Naive B cell (primary cell): ENCODE data around the gene HMOX1. TPM values are rescaled to one million over a fixed set of nuclear protein-coding genes. Genes with fewer than 3 reads are reported as not detected.
"Not testable (repeated sequence)": the region's sequence is repeated elsewhere in the genome, so short reads cannot be mapped to it uniquely, and the experiment has no call there.

Experiments
- ATAC-seq, 2 donors: fragments of 150-1000 bp; cut with Tn5 transposase; 2 replicates each; pipeline ENCODE4 v1.10.0; 2021; ENCODE audit warnings: low read depth in 2 of 2, mild to moderate bottlenecking in 2 of 2, moderate library complexity in 2 of 2
- DNase-seq: peaks from one replicate; pipeline ENCODE4 v3.0.0; 2022
- H3K27ac Mint-ChIP-seq, 6 donors: one replicate each; pipeline ENCODE4 v1.8.0; 2020 to 2022; ENCODE audit warnings: mild to moderate bottlenecking in 6 of 6, mixed read lengths in 6 of 6, moderate library complexity in 5 of 6, inconsistent platforms in 2 of 6
- H3K27me3 Mint-ChIP-seq, 3 donors: one replicate each; pipeline ENCODE4 v1.8.0; 2021 to 2022; ENCODE audit warnings: mixed read lengths in 3 of 3, mild to moderate bottlenecking in 1 of 3
- H3K36me3 Mint-ChIP-seq, 2 donors: one replicate each; pipeline ENCODE4 v1.8.0; 2020 to 2022; ENCODE audit warnings: mixed read lengths in 2 of 2, inconsistent platforms in 1 of 2, mild to moderate bottlenecking in 1 of 2
- H3K4me1 Mint-ChIP-seq, 3 donors: one replicate each; pipeline ENCODE4 v1.8.0; 2020 to 2022; ENCODE audit warnings: mixed read lengths in 3 of 3, inconsistent platforms in 1 of 3, mild to moderate bottlenecking in 1 of 3, moderate library complexity in 1 of 3
- H3K4me3 Mint-ChIP-seq, 8 donors: one replicate each; pipeline ENCODE4 v1.8.0; 2020 to 2022; ENCODE audit warnings: mild to moderate bottlenecking in 8 of 8, mixed read lengths in 8 of 8, moderate library complexity in 8 of 8, inconsistent platforms in 2 of 8
- H3K9me3 Mint-ChIP-seq, 7 donors: one replicate each; pipeline ENCODE4 v1.8.0; 2020 to 2022; ENCODE audit warnings: mixed read lengths in 7 of 7, mild to moderate bottlenecking in 5 of 7, inconsistent platforms in 2 of 7, moderate library complexity in 1 of 7
- polyA plus RNA-seq, 6 donors: library from polyadenylated mRNA; unstranded; fragments of 300-500 nt; fragmentation: Illumina TruSeq; gene quantifications; one replicate each; pipeline ENCODE4 v1.2.3, GENCODE V29; 2021; ENCODE audit warnings: low read depth in 6 of 6

The HMOX1 gene
- polyA plus RNA-seq, 6 donors from 2014 or later, result 1.2 to 6.3 (median 2.1) TPM

DNA sequence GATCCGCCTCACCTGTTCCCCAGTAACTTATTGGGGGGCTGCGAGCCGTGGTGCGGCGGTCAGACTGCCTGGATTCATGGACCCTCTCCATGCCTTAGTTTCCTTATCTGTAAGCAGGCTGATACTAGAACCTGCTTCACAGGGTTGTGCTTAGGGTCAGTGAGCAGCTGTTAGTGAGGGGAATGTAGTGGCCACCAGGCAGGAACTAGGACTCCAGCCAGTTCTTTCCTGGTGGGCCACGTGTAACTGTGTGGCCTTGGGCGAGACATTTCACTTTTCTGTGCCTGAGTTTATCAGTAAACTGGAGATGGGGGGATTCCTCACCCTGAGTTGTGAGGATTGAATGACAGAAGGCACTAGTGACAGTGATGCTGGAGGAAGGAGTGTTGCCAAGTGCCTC, 43.9 kb downstream of the HMOX1 start:
- peak overlapping the region in 3 of 6 donors; percentile 16 to 83 (median 76) for H3K27ac Mint-ChIP-seq
- no peaks in the 10 kb centered on the region for H3K9me3 Mint-ChIP-seq
- H3K36me3 Mint-ChIP-seq, result peaks cover 13 to 35% of the 10 kb centered on the region in 2 donors
- ATAC-seq (no peak), DNase-seq (no peak)
- H3K27me3 Mint-ChIP-seq, result no peaks in the 10 kb centered on the region
- peaks cover 0 to 18% (median 5%) of the 10 kb centered on the region in 3 donors for H3K4me1 Mint-ChIP-seq
- H3K4me3 Mint-ChIP-seq, result no peak overlapping the region

DNA sequence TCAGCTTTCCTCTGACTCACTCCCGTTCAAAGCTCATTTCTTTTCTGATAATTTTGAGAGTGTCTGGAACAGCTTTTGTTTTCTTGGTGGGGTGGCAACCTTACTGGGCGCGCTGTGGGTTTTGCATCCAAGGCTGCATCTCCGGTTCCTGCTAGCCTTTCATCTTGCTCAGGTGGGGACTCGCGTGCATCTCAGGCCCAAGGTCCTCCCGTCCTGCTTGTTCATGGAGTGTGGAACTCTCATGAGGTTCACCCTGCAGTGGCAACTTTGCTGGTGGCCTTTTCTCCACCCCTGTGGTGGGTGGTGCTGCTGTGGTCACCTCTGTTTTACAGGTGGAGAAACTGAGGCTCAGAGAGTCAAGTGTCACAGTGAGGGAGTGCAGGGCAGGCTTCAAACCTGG, 44.6 kb downstream of the HMOX1 start:
- Mint-ChIP-seq H3K36me3 (peaks cover 13 to 35% of the 10 kb centered on the region in 2 donors), H3K9me3 (no peaks in the 10 kb centered on the region), H3K4me1 (peaks cover 0 to 18% (median 10%) of the 10 kb centered on the region in 3 donors), H3K4me3 (peak overlapping the region in 1 of 8 donors; percentile 6), H3K27me3 (no peaks in the 10 kb centered on the region), H3K27ac (peak overlapping the region in 2 of 6 donors; percentile 42 to 60)
- ATAC-seq (no peak), DNase-seq (no peak)

DNA sequence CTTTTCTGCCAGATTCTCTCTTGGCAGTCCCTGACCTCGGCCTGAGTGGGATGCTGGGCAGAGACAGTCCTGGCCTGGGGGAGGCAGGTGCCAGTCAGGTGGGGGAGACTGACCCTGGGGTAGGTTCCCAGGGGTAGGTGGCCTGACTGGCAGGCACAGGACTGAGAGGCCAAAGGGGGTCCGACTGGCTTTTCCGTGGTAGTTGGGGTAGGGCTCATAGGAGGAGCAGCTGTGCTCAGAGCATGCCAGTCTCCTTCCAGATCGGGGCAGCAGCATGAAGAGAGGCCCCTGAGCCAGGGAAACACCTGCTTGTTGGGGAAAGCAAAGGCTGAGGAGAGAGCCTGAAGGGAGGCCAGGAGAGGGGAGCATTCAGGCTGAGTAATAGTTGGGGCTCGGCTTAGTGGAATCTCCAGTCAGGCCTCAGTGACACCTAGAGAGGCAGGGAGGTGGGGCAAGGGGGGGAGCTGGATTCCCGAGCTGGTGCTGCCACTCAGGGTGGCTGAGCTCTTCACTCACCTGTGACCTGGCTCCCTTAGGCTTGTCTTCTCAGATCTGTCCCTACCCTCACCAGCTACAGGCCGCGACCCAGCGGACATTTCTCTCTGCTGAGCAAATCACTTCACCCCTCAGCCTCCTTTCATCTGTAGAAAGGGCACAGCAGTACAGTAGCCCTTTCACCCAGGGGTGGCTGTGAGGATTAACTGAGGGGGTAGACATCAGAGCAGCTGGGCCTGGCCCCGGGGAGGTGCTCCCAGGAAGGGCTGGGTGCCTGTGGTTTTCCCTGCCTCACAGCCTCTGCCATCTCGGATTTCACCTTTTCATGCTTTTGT, 45.3 kb downstream of the HMOX1 start:
- ATAC-seq, result no peak
- Mint-ChIP-seq H3K9me3 (no peaks in the 10 kb centered on the region), H3K27me3 (no peaks in the 10 kb centered on the region), H3K27ac (peak overlapping the region in 3 of 6 donors; percentile 42 to 89 (median 76)), H3K4me1 (peaks cover 0 to 18% (median 10%) of the 10 kb centered on the region in 3 donors), H3K4me3 (no peak overlapping the region), H3K36me3 (peaks cover 13 to 35% of the 10 kb centered on the region in 2 donors)
- DNase-seq, result no peak

DNA sequence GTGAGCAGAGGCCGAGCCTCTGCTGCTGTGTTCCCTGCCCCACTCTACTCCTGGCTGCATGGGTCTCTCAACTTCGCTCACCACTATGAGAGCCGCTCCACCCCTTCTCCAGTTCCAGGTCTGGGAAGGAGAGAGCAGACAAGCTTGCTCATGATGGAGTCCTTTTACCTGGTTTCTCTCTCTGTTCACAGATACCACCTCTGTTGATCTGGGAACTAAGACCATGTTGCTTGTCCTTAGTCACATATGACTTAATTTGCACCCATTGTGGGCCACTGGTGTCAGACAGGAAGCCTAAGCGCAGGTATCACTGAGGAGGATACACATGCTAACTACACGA, 45.9 kb downstream of the HMOX1 start:
- peaks cover 9 to 31% of the 10 kb centered on the region in 2 donors for H3K36me3 Mint-ChIP-seq
- no peak for ATAC-seq

DNA sequence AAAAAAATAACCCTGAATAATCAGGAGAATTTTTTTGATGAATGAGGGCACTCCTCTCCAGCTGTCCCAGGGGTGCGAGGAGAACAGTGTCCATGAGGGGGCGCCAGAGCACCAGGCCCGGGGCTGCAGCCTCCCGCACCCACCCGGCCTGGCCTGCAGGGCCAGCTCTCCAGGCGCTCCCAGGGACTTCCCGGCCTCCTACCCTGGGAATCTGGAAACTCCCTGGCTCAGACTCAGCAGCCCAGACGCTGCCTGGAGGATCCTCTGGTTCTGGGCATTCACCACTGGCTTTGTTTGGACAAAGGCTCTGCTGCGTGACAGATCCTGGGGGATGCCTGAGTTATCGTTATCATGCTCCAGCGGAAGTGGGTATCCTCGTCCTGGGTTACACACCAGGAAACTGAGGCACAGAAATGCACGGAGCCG, 50.0 kb downstream of the HMOX1 start:
- no peak overlapping the region for H3K4me3 Mint-ChIP-seq
- peak; percentile 40 for DNase-seq
- ATAC-seq, result peak; percentile 61 to 79
- no peaks in the 10 kb centered on the region for H3K27me3 Mint-ChIP-seq
- peaks cover 11 to 13% of the 10 kb centered on the region in 2 donors for H3K36me3 Mint-ChIP-seq
- no peak overlapping the region for H3K27ac Mint-ChIP-seq
- peaks cover 0 to 10% (median 2%) of the 10 kb centered on the region in 7 donors for H3K9me3 Mint-ChIP-seq
- H3K4me1 Mint-ChIP-seq, result peaks cover 0 to 11% (median 6%) of the 10 kb centered on the region in 3 donors

More for the DNA sequence above, 45.9 kb downstream of the HMOX1 start:
- Mint-ChIP-seq H3K27me3 (no peaks in the 10 kb centered on the region), H3K27ac (peak overlapping the region in 2 of 6 donors; percentile 10 to 48), H3K9me3 (no peaks in the 10 kb centered on the region), H3K4me1 (peaks cover 0 to 18% (median 10%) of the 10 kb centered on the region in 3 donors), H3K4me3 (no peak overlapping the region)
- DNase-seq, result no peak

DNA sequence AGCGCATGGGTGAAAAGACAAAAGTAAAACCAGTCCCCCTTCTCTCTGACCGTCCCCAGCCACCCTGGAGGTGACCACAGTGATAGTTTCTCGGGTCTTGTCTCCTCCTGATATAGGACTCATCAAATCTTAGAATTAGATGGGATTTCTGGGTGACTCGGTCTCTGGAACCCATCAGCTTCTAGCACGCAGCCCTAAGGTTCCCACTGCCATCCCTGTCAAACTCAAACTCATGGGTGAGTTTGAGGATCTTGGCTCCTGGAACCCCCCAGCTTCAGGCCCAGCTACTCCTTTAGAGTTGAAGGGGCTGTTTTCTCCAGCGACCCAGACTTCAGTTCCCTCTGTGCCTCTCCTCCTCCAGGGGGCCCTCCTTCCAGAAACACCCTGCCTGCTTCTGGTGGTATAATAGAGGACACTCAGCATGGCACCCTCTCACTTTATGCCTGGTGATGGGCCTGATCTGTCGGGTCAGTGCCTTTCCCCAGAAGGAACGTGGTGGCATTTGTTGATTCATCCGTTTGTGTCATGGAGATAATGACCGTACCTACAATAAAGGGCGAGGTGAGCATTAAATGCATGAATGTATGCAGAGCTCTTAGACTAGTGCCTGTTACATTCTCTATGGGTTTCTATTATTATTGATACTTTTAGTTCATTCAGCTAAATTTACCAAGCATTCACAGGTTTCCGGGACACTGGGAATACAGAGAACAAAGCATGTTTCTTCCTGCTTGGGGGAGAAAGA, 50.8 kb downstream of the HMOX1 start:
- DNase-seq (no peak), ATAC-seq (no peak)
- Mint-ChIP-seq H3K4me3 (no peak overlapping the region), H3K9me3 (peaks cover 0 to 10% (median 2%) of the 10 kb centered on the region in 7 donors), H3K27ac (peak overlapping the region in 1 of 6 donors; percentile 56), H3K4me1 (peaks cover 3 to 8% (median 5%) of the 10 kb centered on the region in 3 donors), H3K27me3 (no peaks in the 10 kb centered on the region), H3K36me3 (peaks cover 11 to 13% of the 10 kb centered on the region in 2 donors)

DNA sequence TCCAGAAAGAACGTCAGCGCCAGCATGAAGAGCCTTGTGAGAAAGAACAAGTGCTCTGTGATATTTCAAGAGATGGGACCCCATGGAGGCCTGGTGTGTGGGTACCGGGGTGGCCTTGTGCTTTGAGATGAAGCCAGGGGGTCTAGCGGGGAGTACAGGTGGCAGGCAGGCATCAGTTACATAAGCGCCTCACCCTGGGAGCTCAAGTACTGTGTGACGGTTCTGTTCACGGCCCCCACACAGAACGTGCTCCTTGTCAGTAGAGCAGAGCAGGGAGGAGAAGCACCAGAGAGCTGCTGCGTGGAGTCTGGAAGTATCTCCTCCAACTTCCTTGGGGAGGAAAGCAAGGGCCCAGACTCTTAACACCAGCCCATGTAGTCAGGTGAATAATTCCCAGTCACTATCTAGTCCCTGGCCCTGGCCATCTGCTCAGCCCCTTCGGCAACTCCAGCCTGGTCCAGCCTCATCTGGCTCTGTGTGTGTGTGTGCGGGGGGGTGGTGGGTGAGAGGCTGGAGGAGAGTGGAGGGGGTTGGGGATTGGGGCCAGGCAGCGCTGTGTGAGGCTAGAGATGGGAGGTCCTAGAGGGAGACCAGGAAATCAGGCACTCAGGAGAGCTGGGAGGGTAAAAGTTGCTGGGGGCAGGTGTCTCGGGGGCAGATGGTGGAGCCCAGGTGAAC, 51.5 kb downstream of the HMOX1 start:
- Mint-ChIP-seq H3K4me3 (no peak overlapping the region), H3K36me3 (peaks cover 11 to 13% of the 10 kb centered on the region in 2 donors), H3K27me3 (no peaks in the 10 kb centered on the region), H3K9me3 (peaks cover 0 to 10% (median 2%) of the 10 kb centered on the region in 7 donors), H3K27ac (peak overlapping the region in 1 of 6 donors; percentile 11), H3K4me1 (peaks cover 3 to 6% (median 5%) of the 10 kb centered on the region in 3 donors)
- ATAC-seq (no peak), DNase-seq (no peak)

DNA sequence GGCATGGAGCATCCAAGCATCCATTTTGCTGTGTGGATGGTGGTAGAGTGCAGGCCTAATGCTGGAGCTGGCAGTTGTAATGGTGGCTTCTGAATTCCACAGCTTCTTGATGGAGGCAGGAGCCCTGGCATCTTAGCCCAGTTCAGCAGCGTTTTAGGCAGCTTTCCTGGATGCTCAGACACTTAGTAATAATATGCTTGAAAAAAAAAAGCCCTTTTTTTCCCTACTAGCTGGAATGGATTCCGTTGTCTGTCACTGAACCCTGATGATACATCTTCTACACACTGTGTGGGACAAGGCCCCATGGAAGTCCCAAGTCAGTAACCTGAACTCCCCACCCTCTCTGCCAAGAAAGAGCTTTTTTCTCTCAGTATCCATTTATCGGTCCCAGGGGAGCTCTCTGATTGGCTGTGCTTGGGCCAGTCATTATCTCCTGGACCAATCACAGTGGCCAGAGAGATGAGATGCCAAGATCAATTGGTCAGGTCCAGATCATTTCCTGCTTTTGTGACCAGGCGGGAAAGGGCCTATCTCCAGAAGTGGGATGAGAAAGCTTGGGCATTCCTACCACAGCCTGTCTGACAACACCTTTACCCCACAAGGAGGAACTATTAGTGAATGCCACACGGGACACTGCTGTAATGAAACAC, 53.3 kb downstream of the HMOX1 start:
- Mint-ChIP-seq H3K36me3 (peaks cover 18 to 26% of the 10 kb centered on the region in 2 donors), H3K9me3 (peaks cover 0 to 10% (median 6%) of the 10 kb centered on the region in 7 donors), H3K27me3 (no peaks in the 10 kb centered on the region), H3K4me3 (no peak overlapping the region), H3K4me1 (peaks cover 5 to 11% (median 5%) of the 10 kb centered on the region in 3 donors), H3K27ac (peak overlapping the region in 3 of 6 donors; percentile 38 to 49 (median 38))
- ATAC-seq (no peak), DNase-seq (no peak)

DNA sequence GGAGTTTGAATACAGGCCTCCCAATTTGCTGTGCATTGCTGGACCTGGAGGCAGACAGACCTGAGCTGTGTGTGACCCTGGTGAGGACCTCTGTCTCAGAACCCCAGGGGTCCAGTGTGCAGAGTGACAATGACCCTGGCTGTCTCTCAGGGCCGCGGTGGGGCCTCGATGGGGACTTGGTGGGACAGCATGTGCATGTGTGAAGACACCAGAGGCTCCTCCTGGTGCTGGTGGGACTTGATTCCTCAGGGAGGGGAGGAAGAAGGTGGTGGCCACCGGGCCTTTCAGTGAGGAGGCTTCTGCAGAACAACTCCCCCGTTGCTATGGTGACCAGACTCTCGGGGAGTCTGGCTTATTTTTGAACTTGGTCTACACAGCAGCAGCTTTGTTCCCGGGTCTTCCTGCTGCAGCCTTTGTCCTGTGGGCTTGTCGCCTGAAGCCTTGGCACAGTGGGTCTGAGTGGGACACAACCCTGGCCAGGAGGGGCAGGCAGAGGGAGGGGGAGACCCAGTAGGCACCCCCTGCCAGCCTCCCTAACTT, 54.4 kb downstream of the HMOX1 start:
- peaks cover 22 to 32% of the 10 kb centered on the region in 2 donors for H3K36me3 Mint-ChIP-seq
- H3K4me3 Mint-ChIP-seq, result no peak overlapping the region
- H3K27ac Mint-ChIP-seq, result peak overlapping the region in 2 of 6 donors; percentile 49 to 70
- ATAC-seq, result no peak
- H3K4me1 Mint-ChIP-seq, result peaks cover 0 to 17% (median 3%) of the 10 kb centered on the region in 3 donors
- H3K9me3 Mint-ChIP-seq, result peaks cover 0 to 10% (median 6%) of the 10 kb centered on the region in 7 donors
- H3K27me3 Mint-ChIP-seq, result no peaks in the 10 kb centered on the region
- DNase-seq, result no peak

DNA sequence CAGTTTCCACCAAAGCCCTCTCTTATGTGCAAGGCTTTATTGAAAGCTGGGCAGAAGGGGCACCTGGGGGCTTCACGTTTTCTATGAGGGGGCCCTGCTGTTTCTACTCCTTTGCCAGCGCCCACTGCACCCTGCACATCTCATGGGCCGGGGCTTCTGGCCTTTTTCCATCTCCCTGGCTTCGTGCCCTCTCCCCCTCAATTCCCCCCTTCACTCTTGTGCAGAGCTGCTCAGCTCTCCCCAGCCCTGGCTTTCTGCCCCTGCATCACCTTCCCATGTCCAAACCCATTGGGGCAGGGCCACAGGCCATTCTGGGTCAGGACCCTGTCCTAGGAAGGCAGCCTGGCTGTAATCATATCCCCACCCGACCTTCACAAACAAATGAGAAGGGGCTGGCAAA, 55.5 kb downstream of the HMOX1 start:
- Mint-ChIP-seq H3K4me3 (no peak overlapping the region), H3K36me3 (peaks cover 22 to 32% of the 10 kb centered on the region in 2 donors), H3K4me1 (peaks cover 0 to 18% (median 2%) of the 10 kb centered on the region in 3 donors), H3K9me3 (peaks cover 0 to 10% (median 6%) of the 10 kb centered on the region in 7 donors), H3K27me3 (no peaks in the 10 kb centered on the region), H3K27ac (peak overlapping the region in 2 of 6 donors; percentile 22 to 26)
- ATAC-seq (no peak), DNase-seq (no peak)

DNA sequence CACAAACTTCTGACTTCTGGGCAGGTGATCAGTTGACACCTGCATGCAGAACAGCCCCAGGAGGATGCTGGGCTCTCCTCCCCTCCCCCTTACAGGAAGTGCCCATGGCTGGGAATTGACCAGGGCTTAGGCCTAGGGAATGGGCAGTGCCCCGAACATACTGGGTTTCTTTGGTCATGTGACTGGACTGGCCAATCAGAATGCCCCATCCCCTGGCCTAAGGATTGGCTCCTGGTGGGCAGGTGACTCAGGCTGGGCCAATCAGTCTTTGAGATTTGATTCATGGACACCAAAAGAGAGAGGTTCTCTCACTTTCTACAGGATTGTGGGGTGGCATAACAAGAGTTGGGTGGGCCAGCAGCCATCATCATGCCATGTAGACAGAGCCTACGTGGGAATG, 56.2 kb downstream of the HMOX1 start:
- H3K36me3 Mint-ChIP-seq, result peaks cover 19 to 28% of the 10 kb centered on the region in 2 donors
- H3K27me3 Mint-ChIP-seq, result no peaks in the 10 kb centered on the region
- DNase-seq (no peak), ATAC-seq (no peak)
- H3K4me1 Mint-ChIP-seq, result peaks cover 0 to 20% (median 2%) of the 10 kb centered on the region in 3 donors
- H3K9me3 Mint-ChIP-seq, result peaks cover 0 to 9% (median 4%) of the 10 kb centered on the region in 7 donors
- peak overlapping the region in 2 of 6 donors; percentile 33 to 72 for H3K27ac Mint-ChIP-seq
- no peak overlapping the region for H3K4me3 Mint-ChIP-seq

DNA sequence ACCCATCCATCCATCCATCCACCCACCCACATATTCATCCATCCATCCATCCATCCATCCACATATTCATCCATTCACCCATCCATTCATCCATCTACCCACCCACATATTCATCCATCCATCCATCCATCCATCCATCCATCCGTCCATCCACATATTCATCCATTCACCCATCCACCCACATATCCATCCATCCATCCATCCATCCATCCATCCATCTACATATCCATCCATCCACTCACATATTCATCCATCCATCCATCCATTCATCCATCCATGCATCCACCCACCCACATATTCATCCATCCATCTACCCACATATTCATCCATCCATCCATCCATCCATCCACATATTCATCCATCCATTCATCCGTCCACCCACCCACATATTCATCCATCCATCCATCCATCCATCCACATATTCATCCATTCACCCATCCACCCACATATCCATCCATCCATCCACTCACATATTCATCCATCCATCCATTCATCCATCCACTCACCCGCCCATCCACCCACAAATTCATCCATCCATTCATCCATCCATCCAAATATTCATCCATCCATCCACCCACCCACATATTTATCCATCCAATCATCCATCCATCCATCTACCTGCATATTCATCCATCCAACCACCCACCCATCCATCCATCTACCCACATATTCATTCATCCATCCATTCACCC, 57.9 kb downstream of the HMOX1 start:
- H3K27me3 Mint-ChIP-seq, H3K4me3 Mint-ChIP-seq, DNase-seq, H3K9me3 Mint-ChIP-seq, ATAC-seq, H3K27ac Mint-ChIP-seq: not testable (repeated sequence)
- Mint-ChIP-seq H3K4me1 (peaks cover 4 to 21% (median 6%) of the 10 kb centered on the region in 3 donors), H3K36me3 (peaks cover 16 to 22% of the 10 kb centered on the region in 2 donors)
